T-cell (primary cell): Measurements from ENCODE around the gene SGCA. TPM values are rescaled to one million over a fixed set of nuclear protein-coding genes. Genes with fewer than 3 reads are reported as not detected.

Source experiments
- ATAC-seq, 4 experiments: fragments of 200-7000 bp in 3 of 4; fragments of 150-1000 bp in 1 of 4; cut with Tn5 transposase; replicated peaks in 1 of 4; 1 replicate in 3 of 4; 2 replicates in 1 of 4; pipeline ENCODE4 v1.10.0; 2021; ENCODE audit warnings: moderate library complexity in 3 of 4, mild to moderate bottlenecking in 2 of 4, moderate number of reproducible peaks in 1 of 4
- CTCF ChIA-PET, 2 donors: fragments of 300-600 bp; sonication (Branson Sonifier 250); formaldehyde crosslinking; loops; one replicate each; lab custom pipeline; 2022; ENCODE audit warnings: antibody characterized with exemption in 2 of 2; lab: Charles Lee
- POLR2A ChIA-PET, 2 donors: fragments of 300-600 bp; sonication (Branson Sonifier 250); formaldehyde crosslinking; loops; one replicate each; lab custom pipeline; 2022; ENCODE audit warnings: antibody characterized with exemption in 2 of 2; lab: Charles Lee
- DNase-seq, 35 experiments: peaks; one replicate each; pipeline versions ENCODE4 v3.0.0 to v3.0.0-alpha.2; 2013 to 2023
- H3K27ac ChIP-seq: one replicate; pipeline ENCODE4 v1.5.1; 2013; ENCODE audit warnings: low read length
- H3K27me3 ChIP-seq, 2 experiments: replicated peaks in 1 of 2; 1 replicate in 1 of 2; 2 replicates in 1 of 2; pipeline versions ENCODE4 v1.6.1 to v1.7.0; 2013; ENCODE audit warnings: low read length in 1 of 2, mixed read lengths in 1 of 2; ENCODE audit not compliant: control insufficient read depth in 2 of 2, insufficient read depth in 2 of 2; ENCODE audit errors: extremely low read depth in 1 of 2
- H3K36me3 ChIP-seq, 2 donors: 1 replicate in 1 of 2; 2 replicates in 1 of 2; pipeline versions ENCODE4 v1.6.1 to v1.7.0; 2013; ENCODE audit warnings: low read length in 1 of 2; ENCODE audit not compliant: control insufficient read depth in 2 of 2, insufficient read depth in 1 of 2; ENCODE audit errors: extremely low read depth in 1 of 2
- H3K4me1 ChIP-seq, 2 experiments: 1 replicate in 1 of 2; 2 replicates in 1 of 2; pipeline versions ENCODE4 v1.6.1 to v1.7.0; 2013; ENCODE audit warnings: low read length in 2 of 2, mixed read lengths in 1 of 2; ENCODE audit not compliant: insufficient read depth in 2 of 2, control insufficient read depth in 1 of 2; ENCODE audit errors: extremely low read depth in 1 of 2
- H3K4me3 ChIP-seq, 2 donors: 1 replicate in 1 of 2; 2 replicates in 1 of 2; pipeline versions ENCODE4 v1.5.1 to v1.7.0; 2013; ENCODE audit warnings: mild to moderate bottlenecking in 2 of 2, low read length in 1 of 2, moderate library complexity in 1 of 2; ENCODE audit not compliant: control insufficient read depth in 1 of 2; ENCODE audit errors: extremely low read depth in 1 of 2
- H3K9me3 ChIP-seq: 2 replicates; pipeline ENCODE4 v1.7.0; 2013
- H3K27ac Mint-ChIP-seq, 2 donors: one replicate each; pipeline ENCODE4 v1.8.0; 2020 to 2021; ENCODE audit warnings: mild to moderate bottlenecking in 2 of 2, mixed read lengths in 2 of 2
- H3K27me3 Mint-ChIP-seq, 2 donors: one replicate each; pipeline ENCODE4 v1.8.0; 2021 to 2022; ENCODE audit warnings: mixed read lengths in 2 of 2
- H3K36me3 Mint-ChIP-seq: one replicate; pipeline ENCODE4 v1.8.0; 2021; ENCODE audit warnings: mixed read lengths
- H3K4me1 Mint-ChIP-seq, 3 donors: one replicate each; pipeline ENCODE4 v1.8.0; 2020 to 2022; ENCODE audit warnings: mixed read lengths in 3 of 3, mild to moderate bottlenecking in 1 of 3
- H3K4me3 Mint-ChIP-seq, 3 donors: one replicate each; pipeline ENCODE4 v1.8.0; 2020 to 2022; ENCODE audit warnings: mild to moderate bottlenecking in 3 of 3, mixed read lengths in 3 of 3, moderate library complexity in 3 of 3
- H3K9me3 Mint-ChIP-seq, 3 donors: one replicate each; pipeline ENCODE4 v1.8.0; 2020 to 2022; ENCODE audit warnings: mixed read lengths in 3 of 3
- WGBS: methylation state at CpG from one replicate; pipeline ENCODE4 v1.1.5; 2013; ENCODE audit warnings: missing lambda C conversion rate; ENCODE audit not compliant: insufficient coverage; 5-methylcytosine and 5-hydroxymethylcytosine counted together
- total RNA-seq, 35 experiments: library from RNA in 6 of 35; stranded (reverse) in 6 of 35; fragments of 120-200 nt in 1 of 35; gene quantifications; one replicate each; pipeline versions ENCODE4 v1.2.1 to v1.2.4 and lab custom pipeline; 2013 to 2026

SGCA gene
- total RNA-seq, 5 donors from 2014 or later (not counting 1 experiment from before 2014, with no cell fraction given), result 0.33 TPM; not detected in 4

- Mint-ChIP-seq H3K27ac (no peak overlapping the region), H3K36me3 (no peaks in the 10 kb centered on the region), H3K4me1 (peaks cover 0 to 10% (median 4%) of the 10 kb centered on the region in 3 donors), H3K4me3 (no peak overlapping the region), H3K27me3 (peaks cover 15 to 31% of the 10 kb centered on the region in 2 donors), H3K9me3 (no peaks in the 10 kb centered on the region)
- Histone ChIP-seq H3K4me3 (no peak overlapping the region), H3K4me1 (peaks cover 6 to 14% of the 10 kb centered on the region in 2 experiments), H3K36me3 (no peaks in the 10 kb centered on the region), H3K27ac (no peak overlapping the region), H3K9me3 (no peaks in the 10 kb centered on the region), H3K27me3 (peaks cover 0 to 33% of the 10 kb centered on the region in 2 experiments)
- ChIA-PET POLR2A (interaction anchor here (0.5 to 0.7 kb wide), 6 partner anchors 11 to 103 kb away, joined by 3 to 7 read pairs (median 4); no protein-coding TSS in a partner anchor), CTCF (interaction anchor here (0.5 to 2.0 kb wide), 4 partner anchors 11 to 273 kb away, joined by 4 to 9 read pairs (median 6); partner anchors contain the start of gene COL1A1 (in 1 of the 2))
- 60% methylated on average over 2 of the region's 9 CpGs for WGBS
- DNase-seq (peak in 30 of 35 experiments; percentile 8 to 77 (median 42)), ATAC-seq (peak; percentile 74 to 99 (median 78))
Measured at GRCh38 chr17:50213026-50214022, 47.5 kb downstream of the SGCA start.

GRCh38 chr17:50214976-50215760 is 49.4 kb downstream of the SGCA start:
- Histone ChIP-seq H3K4me1 (peaks cover 6 to 19% of the 10 kb centered on the region in 2 experiments), H3K9me3 (no peaks in the 10 kb centered on the region), H3K4me3 (no peak overlapping the region), H3K27me3 (peaks cover 0 to 18% of the 10 kb centered on the region in 2 experiments), H3K27ac (no peak overlapping the region), H3K36me3 (no peaks in the 10 kb centered on the region)
- Mint-ChIP-seq H3K9me3 (no peaks in the 10 kb centered on the region), H3K36me3 (no peaks in the 10 kb centered on the region), H3K4me3 (no peak overlapping the region), H3K27ac (no peak overlapping the region), H3K27me3 (peaks cover 3 to 19% of the 10 kb centered on the region in 2 donors), H3K4me1 (peaks cover 0 to 10% (median 4%) of the 10 kb centered on the region in 3 donors)
- ChIA-PET POLR2A (interaction anchor here (0.6 kb wide), 2 partner anchors 13 to 898 kb away, joined by 3 to 5 read pairs; no protein-coding TSS in a partner anchor), CTCF (interaction anchor here (0.8 to 0.9 kb wide), 2 partner anchors 14 to 38 kb away, joined by 3 read pairs; no protein-coding TSS in a partner anchor)
- WGBS, result 91% methylated on average over 4 of the region's 8 CpGs
- no peak for DNase-seq
- no peak for ATAC-seq

- WGBS, result 100% methylated on average over 1 of the region's 3 CpGs
- DNase-seq, result no peak
- POLR2A ChIA-PET, result no interaction called here
Measured at GRCh38 chr17:50217591-50217990, 51.8 kb downstream of the SGCA start.

GRCh38 chr17:50218071-50218759 is 52.4 kb downstream of the SGCA start:
- ATAC-seq (no peak), DNase-seq (no peak)
- H3K27me3 Mint-ChIP-seq, result peaks cover 0 to 16% of the 10 kb centered on the region in 2 donors
- Histone ChIP-seq H3K9me3 (no peaks in the 10 kb centered on the region), H3K36me3 (no peaks in the 10 kb centered on the region), H3K27ac (no peak overlapping the region), H3K27me3 (peaks cover 0 to 7% of the 10 kb centered on the region in 2 experiments), H3K4me3 (no peak overlapping the region), H3K4me1 (peaks cover under 1 to 25% of the 10 kb centered on the region in 2 experiments)
- H3K36me3 Mint-ChIP-seq, result no peaks in the 10 kb centered on the region
- H3K4me1 Mint-ChIP-seq, result peaks cover 0 to 1% (median under 1%) of the 10 kb centered on the region in 3 donors
- POLR2A ChIA-PET, result no interaction called here
- H3K27ac Mint-ChIP-seq, result no peak overlapping the region
- no CpG with 5 or more reads among the region's 3 CpGs for WGBS
- H3K9me3 Mint-ChIP-seq, result no peaks in the 10 kb centered on the region
- CTCF ChIA-PET, result interaction anchor here in 1 of 2 donors (0.6 to 0.7 kb wide), 2 partner anchors 57 to 905 kb away, joined by 3 read pairs; no protein-coding TSS in a partner anchor
- no peak overlapping the region for H3K4me3 Mint-ChIP-seq

More at GRCh38 chr17:50217591-50217990, 51.8 kb downstream of the SGCA start:
- H3K27ac ChIP-seq, result no peak overlapping the region
- H3K36me3 Mint-ChIP-seq, result no peaks in the 10 kb centered on the region
- no peak overlapping the region for H3K27ac Mint-ChIP-seq
- H3K27me3 Mint-ChIP-seq, result peaks cover 0 to 17% of the 10 kb centered on the region in 2 donors
- no peaks in the 10 kb centered on the region for H3K36me3 ChIP-seq
- H3K4me1 ChIP-seq, result peaks cover 6 to 25% of the 10 kb centered on the region in 2 experiments
- no peak for ATAC-seq
- CTCF ChIA-PET, result interaction anchor here in 1 of 2 donors (0.6 to 0.7 kb wide), 2 partner anchors 58 to 906 kb away, joined by 3 read pairs; no protein-coding TSS in a partner anchor
- no peaks in the 10 kb centered on the region for H3K9me3 Mint-ChIP-seq
- no peak overlapping the region for H3K4me3 ChIP-seq
- H3K4me3 Mint-ChIP-seq, result no peak overlapping the region
- peaks cover 0 to 3% of the 10 kb centered on the region in 2 experiments for H3K27me3 ChIP-seq
- H3K4me1 Mint-ChIP-seq, result peaks cover 0 to 7% (median 4%) of the 10 kb centered on the region in 3 donors
- H3K9me3 ChIP-seq, result no peaks in the 10 kb centered on the region

- no peak overlapping the region for H3K27ac ChIP-seq
- H3K9me3 ChIP-seq, result no peaks in the 10 kb centered on the region
- peaks cover 0 to 7% of the 10 kb centered on the region in 2 experiments for H3K27me3 ChIP-seq
- H3K27me3 Mint-ChIP-seq, result peaks cover 0 to 18% of the 10 kb centered on the region in 2 donors
- ATAC-seq, result no peak
- no peak overlapping the region for H3K27ac Mint-ChIP-seq
- no peaks in the 10 kb centered on the region for H3K36me3 Mint-ChIP-seq
- DNase-seq, result no peak
- 100% methylated on average over 1 of the region's 1 CpG for WGBS
- H3K4me3 Mint-ChIP-seq, result no peak overlapping the region
- ChIA-PET CTCF (interaction anchor here in 1 of 2 donors (0.7 kb wide), 1 partner anchor 956 kb away, joined by 4 read pairs; no protein-coding TSS in a partner anchor), POLR2A (no interaction called here)
- no peaks in the 10 kb centered on the region for H3K4me1 Mint-ChIP-seq
- H3K9me3 Mint-ChIP-seq, result no peaks in the 10 kb centered on the region
- no peaks in the 10 kb centered on the region for H3K36me3 ChIP-seq
- H3K4me1 ChIP-seq, result peaks cover 0 to 23% of the 10 kb centered on the region in 2 experiments
- no peak overlapping the region for H3K4me3 ChIP-seq
Measured at GRCh38 chr17:50218771-50219315, 53.0 kb downstream of the SGCA start.
